WTC11 (cell line): ENCODE data around the gene RPLP1.

Experiments used
- AFF4 ChIP-seq: sonication (generic); formaldehyde crosslinking; IDR thresholded peaks from 2 replicates; pipeline ENCODE4 v1.8.1; 2023; ENCODE audit warnings: mild to moderate bottlenecking, missing genetic modification reagents, borderline replicate concordance
- ATF2 ChIP-seq: sonication (generic); formaldehyde crosslinking; IDR thresholded peaks from 2 replicates; pipeline ENCODE4 v1.8.1; 2022; ENCODE audit warnings: low read depth, missing genetic modification reagents, borderline replicate concordance
- CTCF ChIP-seq: fragments of 200-600 bp; IDR thresholded peaks from 2 replicates; pipeline ENCODE4 v1.8.0; 2022; ENCODE audit warnings: antibody characterized with exemption
- FOXJ3 ChIP-seq: sonication (generic); formaldehyde crosslinking; IDR thresholded peaks from 2 replicates; pipeline ENCODE4 v1.9.0; 2021; ENCODE audit warnings: missing genetic modification reagents, mild to moderate bottlenecking, borderline replicate concordance
- MAX ChIP-seq: sonication (generic); formaldehyde crosslinking; IDR thresholded peaks from 2 replicates; pipeline ENCODE4 v1.8.0; 2022; ENCODE audit warnings: mild to moderate bottlenecking, missing genetic modification reagents
- NFE2L1 ChIP-seq: sonication (generic); formaldehyde crosslinking; IDR thresholded peaks from 2 replicates; pipeline ENCODE4 v1.8.1; 2023; ENCODE audit warnings: missing genetic modification reagents
- NR2C2 ChIP-seq: sonication (generic); formaldehyde crosslinking; IDR thresholded peaks from 2 replicates; pipeline ENCODE4 v1.8.0; 2022; ENCODE audit warnings: mild to moderate bottlenecking, missing genetic modification reagents
- SP1 ChIP-seq: sonication (generic); formaldehyde crosslinking; conservative IDR thresholded peaks from 2 replicates; pipeline ENCODE4 v1.8.1; 2022; ENCODE audit warnings: missing genetic modification reagents
- USF1 ChIP-seq: sonication (generic); formaldehyde crosslinking; IDR thresholded peaks from 2 replicates; pipeline ENCODE4 v1.8.0; 2022; ENCODE audit warnings: mild to moderate bottlenecking, missing genetic modification reagents
- ZNF219 ChIP-seq: sonication (generic); formaldehyde crosslinking; IDR thresholded peaks from 2 replicates; pipeline ENCODE4 v1.8.0; 2023; ENCODE audit warnings: missing genetic modification reagents, mild to moderate bottlenecking, borderline replicate concordance

GRCh38 chr15:69450968-69451695 lies 1.5 kb upstream of the RPLP1 start:
- TF ChIP-seq ZNF219 (CRISPR knock-in tag) (no peak), CTCF (no peak), NFE2L1 (CRISPR knock-in tag) (no peak), NR2C2 (CRISPR knock-in tag) (no peak), AFF4 (no peak), MAX (CRISPR knock-in tag) (no peak), SP1 (CRISPR knock-in tag) (no peak), ATF2 (CRISPR knock-in tag) (no peak), FOXJ3 (CRISPR knock-in tag) (no peak), USF1 (CRISPR knock-in tag) (no peak)
